Trophoblast cell (in vitro differentiated cells and primary cell): ENCODE measurements around the gene SLC24A2.

Experiments used
- DNase-seq, 2 donors: peaks; one replicate each; pipeline ENCODE4 v3.0.0-alpha.2; 2016
- H2AFZ ChIP-seq: 2 replicates; pipeline ENCODE4 v1.6.1; 2013; ENCODE audit warnings: low read length, moderate library complexity, mild to moderate bottlenecking; ENCODE audit not compliant: insufficient read depth, poor library complexity
- H2AK5ac ChIP-seq: 2 replicates; pipeline ENCODE4 v1.6.1; 2013; ENCODE audit warnings: mild to moderate bottlenecking, low read length
- H2BK120ac ChIP-seq: 2 replicates; pipeline ENCODE4 v1.6.1; 2013; ENCODE audit warnings: low read length, mild to moderate bottlenecking, moderate library complexity; ENCODE audit not compliant: insufficient read depth, poor library complexity
- H2BK12ac ChIP-seq: 2 replicates; pipeline ENCODE4 v1.6.1; 2013; ENCODE audit warnings: mild to moderate bottlenecking, low read length, moderate library complexity
- H2BK5ac ChIP-seq: 2 replicates; pipeline ENCODE4 v1.6.1; 2013; ENCODE audit warnings: low read length, low read depth, moderate library complexity, mild to moderate bottlenecking; ENCODE audit not compliant: poor library complexity
- H3K14ac ChIP-seq: 2 replicates; pipeline ENCODE4 v1.6.1; 2013; ENCODE audit warnings: mild to moderate bottlenecking, low read length
- H3K18ac ChIP-seq: 2 replicates; pipeline ENCODE4 v1.6.1; 2013; ENCODE audit warnings: mild to moderate bottlenecking, low read length
- H3K23ac ChIP-seq: 2 replicates; pipeline ENCODE4 v1.6.1; 2013; ENCODE audit warnings: low read length
- H3K27ac ChIP-seq: 2 replicates; pipeline ENCODE4 v1.5.1; 2013; ENCODE audit warnings: low read depth, mild to moderate bottlenecking, inconsistent platforms, low read length, moderate library complexity
- H3K27me3 ChIP-seq: 2 replicates; pipeline ENCODE4 v1.6.1; 2013; ENCODE audit warnings: inconsistent platforms, mild to moderate bottlenecking, low read length, moderate library complexity; ENCODE audit not compliant: insufficient read depth
- H3K36me3 ChIP-seq, 2 experiments: 1 replicate in 1 of 2; 2 replicates in 1 of 2; pipeline ENCODE4 v1.6.1; 2013; ENCODE audit warnings: low read length in 2 of 2, mild to moderate bottlenecking in 2 of 2, moderate library complexity in 1 of 2; ENCODE audit not compliant: insufficient read depth in 2 of 2, control insufficient read depth in 1 of 2
- H3K4ac ChIP-seq: 2 replicates; pipeline ENCODE4 v1.6.1; 2013; ENCODE audit warnings: low read depth, mild to moderate bottlenecking, low read length, moderate library complexity
- H3K4me1 ChIP-seq, 2 experiments: 1 replicate in 1 of 2; 2 replicates in 1 of 2; pipeline ENCODE4 v1.6.1; 2013; ENCODE audit warnings: low read length in 2 of 2, mild to moderate bottlenecking in 2 of 2, moderate library complexity in 1 of 2; ENCODE audit not compliant: insufficient read depth in 2 of 2, control insufficient read depth in 1 of 2
- H3K4me2 ChIP-seq: 2 replicates; pipeline ENCODE4 v1.6.1; 2013; ENCODE audit warnings: inconsistent platforms, mild to moderate bottlenecking, low read length, moderate library complexity
- H3K4me3 ChIP-seq: 2 replicates; pipeline ENCODE4 v1.5.1; 2013; ENCODE audit warnings: mild to moderate bottlenecking, low read depth, low read length, inconsistent platforms
- H3K79me1 ChIP-seq: one replicate; pipeline ENCODE4 v1.6.1; 2013; ENCODE audit warnings: low read length
- H3K79me2 ChIP-seq: 2 replicates; pipeline ENCODE4 v1.6.1; 2013; ENCODE audit warnings: low read length, mild to moderate bottlenecking; ENCODE audit not compliant: control insufficient read depth, insufficient read depth, poor library complexity
- H3K9ac ChIP-seq: 2 replicates; pipeline ENCODE4 v1.6.1; 2013; ENCODE audit warnings: mild to moderate bottlenecking, low read length
- H3K9me3 ChIP-seq: 2 replicates; pipeline ENCODE4 v1.6.1; 2013; ENCODE audit warnings: low read depth, mild to moderate bottlenecking, control low read depth, inconsistent platforms, low read length; ENCODE audit not compliant: insufficient read depth
- H4K12ac ChIP-seq: 2 replicates; pipeline ENCODE4 v1.6.1; 2013; ENCODE audit warnings: low read depth, mild to moderate bottlenecking, low read length, moderate library complexity
- H4K8ac ChIP-seq: 2 replicates; pipeline ENCODE4 v1.6.1; 2013; ENCODE audit warnings: low read depth, mild to moderate bottlenecking, low read length, moderate library complexity
- H4K91ac ChIP-seq: one replicate; pipeline ENCODE4 v1.6.1; 2013; ENCODE audit warnings: low read depth, mild to moderate bottlenecking, low read length, moderate library complexity
- WGBS: extraction: QIAGEN DNeasy Blood & Tissue Kit; methylation state at CpG from one replicate; pipeline ENCODE4 v1.1.7; 2013; ENCODE audit warnings: missing lambda C conversion rate; ENCODE audit not compliant: insufficient read length, insufficient coverage; ENCODE audit errors: extremely low coverage; 5-methylcytosine and 5-hydroxymethylcytosine counted together

The SLC24A2 gene

DNA sequence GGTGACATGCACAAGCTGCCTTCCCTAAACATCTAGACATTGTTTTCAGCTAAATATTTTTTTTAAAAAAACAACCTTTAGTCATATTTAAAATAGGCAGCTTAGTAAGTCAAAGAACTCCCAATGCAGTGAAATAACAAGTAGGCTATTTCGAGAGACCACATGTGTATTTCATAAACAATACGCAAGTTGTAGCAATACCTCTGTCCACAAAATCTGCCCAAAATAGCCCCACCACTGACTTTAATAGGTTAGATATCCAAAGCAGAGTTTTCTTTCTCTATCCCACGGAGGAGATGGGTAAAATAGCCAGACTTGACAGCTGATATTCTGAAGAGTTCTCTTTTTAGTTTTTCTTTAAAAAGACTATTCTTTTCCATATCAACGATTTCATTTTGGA, 1.2 kb downstream of the SLC24A2 start:
- no peak overlapping the region for H2BK5ac ChIP-seq
- no peaks in the 10 kb centered on the region for H3K79me1 ChIP-seq
- no peak overlapping the region for H3K23ac ChIP-seq
- WGBS: no CpG with 5 or more reads among the region's 4 CpGs
- H3K79me2 ChIP-seq: no peaks in the 10 kb centered on the region
- no peak overlapping the region for H3K4me3 ChIP-seq
- no peak overlapping the region for H3K18ac ChIP-seq
- no peak overlapping the region for H3K27ac ChIP-seq
- H4K8ac ChIP-seq: no peak overlapping the region
- no peak overlapping the region for H3K14ac ChIP-seq
- H3K9ac ChIP-seq: no peak overlapping the region
- H2BK12ac ChIP-seq: no peak overlapping the region
- H3K27me3 ChIP-seq: peaks cover 20% of the 10 kb centered on the region
- H3K9me3 ChIP-seq: peaks cover 4% of the 10 kb centered on the region
- H2BK120ac ChIP-seq: no peak overlapping the region
- H3K4me1 ChIP-seq: peaks cover 5 to 7% of the 10 kb centered on the region in 2 experiments
- no peak overlapping the region for H2AFZ ChIP-seq
- H2AK5ac ChIP-seq: no peak overlapping the region
- no peak overlapping the region for H4K91ac ChIP-seq
- H3K4me2 ChIP-seq: no peak overlapping the region
- DNase-seq: no peak
- H3K4ac ChIP-seq: no peak overlapping the region
- H3K36me3 ChIP-seq: no peaks in the 10 kb centered on the region
- no peak overlapping the region for H4K12ac ChIP-seq

GRCh38 chr9:19785230-19785629, 3.6 kb downstream of the SLC24A2 start:
- H3K9me3 ChIP-seq: peaks cover 4% of the 10 kb centered on the region
- WGBS: no CpG with 5 or more reads among the region's 1 CpG
- H3K4ac ChIP-seq: no peak overlapping the region
- H3K9ac ChIP-seq: no peak overlapping the region
- no peak overlapping the region for H4K91ac ChIP-seq
- no peak overlapping the region for H3K14ac ChIP-seq
- H3K23ac ChIP-seq: no peak overlapping the region
- no peak overlapping the region for H3K27ac ChIP-seq
- no peak overlapping the region for H2BK5ac ChIP-seq
- no peak overlapping the region for H2BK120ac ChIP-seq
- H3K4me2 ChIP-seq: no peak overlapping the region
- no peak for DNase-seq
- no peak overlapping the region for H2BK12ac ChIP-seq
- H3K79me1 ChIP-seq: no peaks in the 10 kb centered on the region
- no peak overlapping the region for H3K18ac ChIP-seq
- H2AK5ac ChIP-seq: no peak overlapping the region
- H3K4me3 ChIP-seq: no peak overlapping the region
- no peak overlapping the region for H4K8ac ChIP-seq
- peaks cover 5 to 7% of the 10 kb centered on the region in 2 experiments for H3K4me1 ChIP-seq
- no peak overlapping the region for H4K12ac ChIP-seq
- H3K79me2 ChIP-seq: no peaks in the 10 kb centered on the region
- H3K27me3 ChIP-seq: peaks cover 20% of the 10 kb centered on the region
- no peak overlapping the region for H2AFZ ChIP-seq
- H3K36me3 ChIP-seq: no peaks in the 10 kb centered on the region

DNA sequence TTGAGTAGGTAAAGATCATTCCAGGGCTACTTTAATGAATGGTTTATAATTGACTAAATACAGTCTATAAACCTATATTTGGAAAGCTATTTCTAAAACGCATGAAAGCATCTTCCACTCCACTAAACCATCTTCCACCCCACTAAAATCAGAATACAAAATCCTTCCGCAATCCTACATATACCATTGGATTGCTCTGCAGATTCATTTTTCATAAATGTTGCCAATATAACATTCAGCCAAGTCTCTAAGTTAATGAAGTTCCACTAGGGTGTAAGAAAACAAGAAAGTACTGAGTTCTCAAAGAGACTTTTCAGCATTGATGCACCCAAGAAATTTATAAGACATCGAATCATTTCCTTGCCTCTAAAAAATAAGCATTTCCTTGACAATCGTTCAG, 4.7 kb downstream of the SLC24A2 start:
- H3K27me3 ChIP-seq: peaks cover 15% of the 10 kb centered on the region
- H3K79me2 ChIP-seq: no peaks in the 10 kb centered on the region
- no peak overlapping the region for H3K27ac ChIP-seq
- H3K4me3 ChIP-seq: no peak overlapping the region
- H2BK12ac ChIP-seq: no peak overlapping the region
- no peaks in the 10 kb centered on the region for H3K36me3 ChIP-seq
- no peak overlapping the region for H2AK5ac ChIP-seq
- no peak overlapping the region for H3K9ac ChIP-seq
- H2BK120ac ChIP-seq: no peak overlapping the region
- no peak overlapping the region for H4K8ac ChIP-seq
- no peak overlapping the region for H4K12ac ChIP-seq
- 100% methylated on average over 1 of the region's 4 CpGs for WGBS
- H3K14ac ChIP-seq: no peak overlapping the region
- no peak overlapping the region for H3K4me2 ChIP-seq
- peaks cover 5 to 7% of the 10 kb centered on the region in 2 experiments for H3K4me1 ChIP-seq
- no peak for DNase-seq
- no peak overlapping the region for H4K91ac ChIP-seq
- H3K18ac ChIP-seq: no peak overlapping the region
- no peak overlapping the region for H3K4ac ChIP-seq
- no peak overlapping the region for H2AFZ ChIP-seq
- peaks cover 4% of the 10 kb centered on the region for H3K9me3 ChIP-seq
- H3K23ac ChIP-seq: no peak overlapping the region
- H3K79me1 ChIP-seq: no peaks in the 10 kb centered on the region
- H2BK5ac ChIP-seq: no peak overlapping the region

GRCh38 chr9:19783500-19783899, 5.3 kb downstream of the SLC24A2 start:
- no peak overlapping the region for H2BK120ac ChIP-seq
- H2BK12ac ChIP-seq: no peak overlapping the region
- H3K9ac ChIP-seq: no peak overlapping the region
- H3K4me3 ChIP-seq: no peak overlapping the region
- H3K27ac ChIP-seq: no peak overlapping the region
- no CpG with 5 or more reads among the region's 2 CpGs for WGBS
- H4K91ac ChIP-seq: no peak overlapping the region
- H2AFZ ChIP-seq: no peak overlapping the region
- no peaks in the 10 kb centered on the region for H3K9me3 ChIP-seq
- H3K27me3 ChIP-seq: peaks cover 8% of the 10 kb centered on the region
- DNase-seq: no peak
- H3K79me1 ChIP-seq: no peaks in the 10 kb centered on the region
- peaks cover under 1 to 3% of the 10 kb centered on the region in 2 experiments for H3K4me1 ChIP-seq
- no peaks in the 10 kb centered on the region for H3K79me2 ChIP-seq
- no peak overlapping the region for H4K12ac ChIP-seq
- H4K8ac ChIP-seq: no peak overlapping the region
- no peaks in the 10 kb centered on the region for H3K36me3 ChIP-seq
- H3K14ac ChIP-seq: no peak overlapping the region
- no peak overlapping the region for H3K23ac ChIP-seq
- H2BK5ac ChIP-seq: no peak overlapping the region
- H3K4ac ChIP-seq: no peak overlapping the region
- H2AK5ac ChIP-seq: no peak overlapping the region
- no peak overlapping the region for H3K4me2 ChIP-seq
- no peak overlapping the region for H3K18ac ChIP-seq
